HG02870 (cell line): ENCODE results near the gene SELENON.

Experiments
- ATAC-seq: cut with Tn5 transposase; IDR thresholded peaks from one replicate; pipeline ENCODE4 v1.9.1; 2021; ENCODE audit warnings: mild to moderate bottlenecking, moderate library complexity; ENCODE audit not compliant: unreplicated experiment

The SELENON gene

DNA sequence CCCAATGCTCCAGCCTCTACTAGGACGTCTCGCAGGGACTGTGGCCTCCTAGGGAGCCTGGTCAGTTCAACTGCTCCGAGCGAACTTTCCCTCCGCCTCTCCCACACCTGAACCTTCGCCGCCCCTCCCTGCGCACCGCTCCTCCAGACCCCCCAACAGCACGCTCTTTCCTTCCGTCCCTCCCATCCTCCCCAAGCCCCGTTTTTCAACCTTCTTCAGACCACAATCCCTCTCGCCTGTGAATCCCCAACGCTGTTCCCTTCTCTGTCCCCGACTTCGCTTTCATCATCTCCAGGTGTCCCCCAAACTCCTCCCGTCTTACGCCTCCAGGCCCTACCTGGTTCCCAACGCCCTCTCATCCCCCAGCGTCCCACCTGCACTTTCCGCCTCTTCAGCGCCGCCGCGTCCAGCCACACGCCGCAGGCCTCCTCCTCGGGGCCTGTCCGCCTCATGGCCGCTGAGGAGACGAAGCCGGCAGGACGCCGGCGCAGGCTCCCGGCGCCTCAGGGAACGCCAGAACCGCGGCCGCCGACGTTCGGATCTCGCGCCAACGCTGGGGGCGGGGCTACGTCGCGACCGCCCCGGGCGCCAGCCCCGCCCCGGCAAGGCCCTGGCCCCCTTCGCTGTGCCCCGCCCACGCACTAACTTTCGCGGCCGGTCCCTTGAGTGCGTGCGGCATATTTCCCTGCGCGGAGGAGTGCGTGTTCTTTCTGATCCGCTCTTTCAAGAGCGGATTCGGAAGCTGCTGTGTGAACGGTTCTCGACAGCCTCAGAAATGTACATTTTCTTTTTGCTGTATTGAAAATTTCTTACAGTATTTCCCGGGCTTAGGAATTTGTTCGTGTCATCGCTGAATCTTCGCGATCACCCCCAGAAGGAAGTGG is 59.2 kb downstream of the SELENON start, which contains the start of gene AUNIP:
Gene AUNIP (minus strand): TSS at position 552 of the 884 bp plus-strand sequence. CDS start 100 bp downstream, at position 452.
- ATAC-seq, result peak; percentile 75

DNA sequence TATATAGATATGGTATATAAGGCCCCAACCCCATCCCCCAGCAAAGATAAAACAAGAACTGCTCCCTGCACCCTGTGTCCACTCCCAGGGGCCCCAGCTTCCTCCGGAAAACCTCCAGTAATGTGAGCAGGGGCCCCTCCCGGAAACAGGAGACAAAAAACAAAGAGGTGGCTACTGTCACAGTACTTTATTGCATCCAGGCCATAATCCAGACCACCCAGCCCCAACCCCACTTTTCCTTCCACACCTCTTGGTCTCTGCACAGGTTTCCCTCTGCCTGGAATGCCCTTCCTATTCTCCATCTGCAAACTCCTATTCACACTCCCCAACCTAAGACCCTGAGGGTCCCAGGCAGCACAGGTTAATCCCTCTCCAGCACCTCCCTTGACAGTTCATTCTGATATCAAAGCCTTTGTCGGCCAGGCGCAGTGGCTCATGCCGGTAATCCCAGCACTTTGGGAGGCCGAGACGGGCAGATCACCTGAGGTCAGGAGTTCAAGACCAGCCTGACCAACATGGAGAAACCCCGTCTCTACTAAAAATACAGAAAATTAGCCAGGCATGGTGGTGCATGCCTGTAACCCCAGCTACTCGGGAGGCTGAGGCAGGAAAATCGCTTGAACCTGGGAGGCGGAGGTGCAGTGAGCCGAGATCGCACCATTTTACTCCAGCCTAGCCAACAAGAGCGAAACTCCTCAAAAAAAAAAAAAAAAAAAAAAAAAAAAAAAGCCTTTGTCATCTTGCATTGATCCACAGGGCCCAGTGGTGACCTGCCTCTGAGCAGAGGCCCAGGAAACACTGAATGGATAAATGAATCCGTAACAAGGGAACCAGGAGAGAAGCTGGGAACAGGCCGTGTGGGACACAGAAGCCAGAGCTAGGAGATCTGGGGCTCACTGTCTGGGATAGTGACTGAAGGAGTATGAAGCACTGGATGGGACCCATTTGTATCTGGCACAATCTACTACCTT is 61.6 kb downstream of the SELENON start:
- no peak for ATAC-seq

DNA sequence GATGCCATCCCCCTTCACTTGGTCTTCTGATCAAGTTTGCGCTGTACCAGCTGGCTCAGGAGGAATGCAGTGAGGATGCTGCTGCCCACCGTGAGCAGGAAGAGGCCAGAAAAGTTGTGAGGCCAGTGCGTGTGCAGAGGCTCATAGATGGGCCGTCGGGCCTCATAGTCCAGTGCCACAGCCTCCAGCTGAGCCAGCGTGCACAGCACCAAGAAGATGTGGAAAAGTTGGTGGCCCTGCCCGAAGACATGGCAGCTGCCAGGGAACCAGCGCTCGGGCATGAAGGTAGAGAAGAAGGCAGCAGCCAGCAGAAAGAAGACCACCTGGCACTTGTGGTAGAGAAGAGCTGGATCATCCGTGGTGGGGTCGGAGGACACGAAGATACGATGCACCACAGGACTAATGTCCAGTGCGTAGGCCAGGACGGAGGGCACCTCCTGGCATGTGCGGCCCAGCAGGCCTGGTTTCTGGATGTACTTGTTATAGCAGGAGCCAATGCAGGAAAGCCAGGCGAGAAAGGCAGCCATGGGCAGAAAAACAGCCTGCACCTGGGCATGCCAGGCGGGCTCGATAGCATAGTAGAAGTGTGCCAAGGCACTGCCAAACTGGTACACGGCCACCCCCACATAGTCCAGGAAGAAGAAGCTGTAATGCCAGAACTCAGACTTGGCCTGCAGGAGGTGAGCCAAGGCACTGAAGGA is 62.9 kb downstream of the SELENON start:
- ATAC-seq, result no peak

DNA sequence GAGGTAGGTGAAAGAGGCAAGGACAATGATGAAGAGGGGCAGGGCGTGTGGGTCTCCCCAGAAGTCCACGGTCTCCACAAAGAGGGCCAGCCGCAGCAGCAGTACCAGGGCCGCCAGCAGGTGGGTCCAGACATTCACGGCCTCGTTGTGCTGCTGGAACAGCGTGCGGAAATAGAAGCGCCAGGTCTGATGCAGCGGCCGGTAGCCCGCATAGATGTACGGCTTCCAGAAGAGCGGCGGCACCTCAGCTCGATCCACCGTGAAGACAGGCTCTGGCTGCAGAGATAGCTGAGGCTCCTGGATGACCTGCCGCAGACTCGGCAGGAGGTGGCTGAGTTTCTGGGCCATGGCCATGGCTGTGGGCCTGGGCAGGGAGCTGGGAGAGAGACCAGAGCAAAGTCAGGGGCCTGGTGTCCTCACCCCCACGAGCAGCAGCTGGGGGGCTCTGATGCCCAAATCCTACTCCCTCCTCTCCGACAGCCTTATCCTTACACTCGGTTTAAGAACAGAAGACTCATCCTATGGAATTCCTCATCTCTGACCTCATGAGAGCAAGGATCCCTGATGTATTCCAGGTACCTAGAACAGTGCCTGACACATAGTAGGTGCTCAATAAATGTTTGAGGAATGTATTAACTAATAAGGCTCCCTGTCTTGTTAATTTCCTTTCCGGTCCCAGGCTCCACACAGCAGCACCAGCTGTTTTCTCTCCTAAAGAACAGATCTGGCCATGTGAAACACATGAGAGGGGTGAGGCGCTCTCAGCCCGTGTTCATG is 63.7 kb downstream of the SELENON start:
- ATAC-seq, result no peak

DNA sequence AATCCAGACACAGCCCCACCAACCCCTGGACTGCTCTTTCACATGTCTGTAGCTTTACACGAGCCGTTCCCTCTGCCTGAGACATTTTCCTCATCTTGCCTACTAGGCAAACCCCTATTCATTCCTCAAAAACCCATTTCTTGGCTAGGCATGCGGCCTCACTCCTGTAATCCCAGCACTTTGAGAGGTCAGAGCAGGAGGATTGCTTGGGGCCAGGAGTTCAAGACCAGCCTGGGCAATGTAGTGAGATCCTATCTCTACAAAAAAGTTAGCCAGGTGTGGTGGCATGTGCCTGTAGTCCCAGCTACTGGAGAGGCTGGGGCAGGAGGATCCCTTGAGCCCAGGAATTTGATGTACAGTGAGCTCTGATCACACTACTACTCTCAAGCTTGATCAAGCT is 64.4 kb downstream of the SELENON start:
- ATAC-seq, result no peak

DNA sequence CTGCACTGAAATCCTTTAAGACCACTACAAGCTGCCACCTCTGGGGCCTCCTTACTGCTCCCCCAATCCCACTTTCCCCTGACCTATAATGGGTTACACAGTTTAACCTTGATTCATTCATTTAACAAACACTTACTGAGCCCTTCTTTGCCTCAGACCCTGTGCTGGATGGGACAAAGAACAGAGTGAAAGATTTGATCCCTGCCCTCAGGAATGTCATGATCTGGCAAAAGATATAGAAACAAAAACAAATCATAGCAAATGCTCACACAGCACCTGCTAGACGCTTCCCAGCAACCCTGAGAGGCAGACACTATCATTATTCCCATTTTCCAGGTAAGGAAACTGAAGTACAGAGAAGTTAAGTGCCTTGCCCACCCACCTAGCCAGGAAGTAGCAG is 66.3 kb downstream of the SELENON start:
- no peak for ATAC-seq

DNA sequence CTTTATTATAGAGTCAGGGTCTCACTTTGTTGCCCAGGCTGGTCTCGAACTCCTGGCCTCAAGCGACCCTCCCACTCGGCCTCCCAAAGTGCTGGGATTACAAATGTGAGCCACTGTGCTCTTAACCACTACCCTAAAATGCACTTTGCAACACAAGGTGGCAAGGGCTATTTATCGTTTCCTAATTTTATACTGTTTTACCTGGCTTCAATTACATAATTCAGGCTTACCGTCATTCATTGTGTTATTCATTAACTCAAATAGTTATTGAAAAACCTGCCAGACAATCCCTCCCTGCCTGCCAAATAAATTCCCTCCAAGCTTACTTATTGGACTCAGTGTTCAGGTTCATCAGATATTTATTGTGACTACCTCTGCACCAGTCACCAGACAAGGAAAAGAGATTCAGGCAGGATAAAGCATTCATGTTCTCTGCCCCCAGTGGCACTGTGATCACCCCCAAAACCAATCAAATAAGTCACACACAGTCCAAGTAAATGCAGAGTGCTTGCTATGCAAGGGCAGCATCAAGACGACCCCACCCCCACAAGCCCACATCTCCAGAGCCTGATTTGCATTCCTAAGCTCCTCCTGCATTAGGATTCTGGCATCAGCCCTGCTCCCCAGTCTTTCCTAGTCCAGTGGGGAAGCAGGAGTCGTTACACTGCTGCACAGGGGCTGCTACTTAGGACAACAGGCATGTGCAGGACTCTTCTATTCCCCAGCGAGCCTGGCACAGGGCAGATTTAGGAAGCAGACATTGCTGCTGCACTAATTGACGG is 67.4 kb downstream of the SELENON start:
- no peak for ATAC-seq
